Ectodermal cell (in vitro differentiated cells): ENCODE data around the gene OOSP3.

ENCODE experiments used
- H3K27ac ChIP-seq: 2 replicates; pipeline ENCODE4 v1.7.0; 2013; ENCODE audit warnings: mild to moderate bottlenecking, low read depth, low read length; ENCODE audit not compliant: insufficient read depth, poor library complexity, severe bottlenecking
- H3K27me3 ChIP-seq: 2 replicates; pipeline ENCODE4 v1.7.0; 2013; ENCODE audit warnings: mild to moderate bottlenecking, low read length; ENCODE audit not compliant: insufficient read depth, control insufficient read depth, poor library complexity, severe bottlenecking
- H3K36me3 ChIP-seq: one replicate; pipeline ENCODE4 v1.7.0; 2013; ENCODE audit warnings: low read length; ENCODE audit not compliant: control insufficient read depth, insufficient read depth
- H3K4me1 ChIP-seq: one replicate; pipeline ENCODE4 v1.7.0; 2013; ENCODE audit warnings: low read length; ENCODE audit not compliant: control insufficient read depth, insufficient read depth
- H3K4me3 ChIP-seq: 2 replicates; pipeline ENCODE4 v1.7.0; 2013; ENCODE audit warnings: low read depth, low read length, control low read depth; ENCODE audit not compliant: insufficient read depth
- H3K9me3 ChIP-seq: 2 replicates; pipeline ENCODE4 v1.7.0; 2013; ENCODE audit warnings: mild to moderate bottlenecking, low read length, moderate library complexity; ENCODE audit not compliant: control insufficient read depth
- WGBS, 2 experiments: methylation state at CpG; one replicate each; pipeline ENCODE4 v1.1.7; 2013; ENCODE audit warnings: missing lambda C conversion rate in 2 of 2; 5-methylcytosine and 5-hydroxymethylcytosine counted together

Gene OOSP3

GRCh38 chr11:59939482-59939881 is 60.9 kb downstream of the OOSP3 start:
- H3K27ac ChIP-seq: no peak overlapping the region
- H3K9me3 ChIP-seq: no peaks in the 10 kb centered on the region
- H3K4me3 ChIP-seq: no peak overlapping the region
- no peaks in the 10 kb centered on the region for H3K36me3 ChIP-seq
- H3K27me3 ChIP-seq: no peaks in the 10 kb centered on the region
- 89 to 91% methylated on average over 2 of the region's 2 CpGs for WGBS, 2 experiments
- H3K4me1 ChIP-seq: no peaks in the 10 kb centered on the region

- WGBS, 2 experiments: 92 to 94% methylated on average over 4 of the region's 4 CpGs
- Histone ChIP-seq H3K9me3 (no peaks in the 10 kb centered on the region), H3K4me1 (no peaks in the 10 kb centered on the region), H3K36me3 (no peaks in the 10 kb centered on the region), H3K4me3 (no peak overlapping the region), H3K27me3 (no peaks in the 10 kb centered on the region), H3K27ac (no peak overlapping the region)
Measured at GRCh38 chr11:59941091-59941490, 62.5 kb downstream of the OOSP3 start.

DNA sequence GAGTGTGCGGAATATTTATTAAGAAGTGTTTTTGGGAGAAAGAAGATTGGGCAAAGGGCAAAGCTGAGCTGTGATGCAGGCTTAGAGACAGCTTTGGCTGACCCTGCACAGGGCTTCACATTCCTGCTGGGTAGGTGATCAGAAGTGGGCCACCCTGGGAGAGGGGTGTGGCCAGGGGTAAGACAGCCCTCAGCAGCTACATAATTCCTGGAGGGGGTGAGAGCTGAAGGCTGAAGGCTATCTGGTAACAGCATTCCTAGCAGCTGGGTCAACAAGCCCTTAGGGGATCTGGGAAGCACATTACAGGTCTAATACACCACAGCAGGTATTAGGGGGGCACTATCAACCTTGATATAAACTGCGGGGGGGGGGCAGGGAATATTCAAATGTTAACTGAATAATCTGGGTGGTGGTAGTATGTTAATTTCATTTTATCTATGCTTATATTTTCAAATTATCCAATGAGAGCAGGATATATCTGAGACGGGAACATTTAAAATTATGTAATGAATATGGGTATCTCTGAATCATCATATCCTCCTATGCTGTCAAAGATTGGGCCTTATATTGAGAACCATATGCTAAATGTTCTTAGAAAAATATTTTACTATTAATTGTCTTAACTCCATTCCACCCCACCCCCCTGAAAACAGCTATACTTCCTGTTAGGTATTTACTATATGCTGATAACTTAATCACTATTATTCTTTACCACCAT is 65.6 kb downstream of the OOSP3 start:
- 81 to 97% methylated on average over 1 to 2 of the region's 3 CpGs for WGBS, 2 experiments
- H3K9me3 ChIP-seq: no peaks in the 10 kb centered on the region

DNA sequence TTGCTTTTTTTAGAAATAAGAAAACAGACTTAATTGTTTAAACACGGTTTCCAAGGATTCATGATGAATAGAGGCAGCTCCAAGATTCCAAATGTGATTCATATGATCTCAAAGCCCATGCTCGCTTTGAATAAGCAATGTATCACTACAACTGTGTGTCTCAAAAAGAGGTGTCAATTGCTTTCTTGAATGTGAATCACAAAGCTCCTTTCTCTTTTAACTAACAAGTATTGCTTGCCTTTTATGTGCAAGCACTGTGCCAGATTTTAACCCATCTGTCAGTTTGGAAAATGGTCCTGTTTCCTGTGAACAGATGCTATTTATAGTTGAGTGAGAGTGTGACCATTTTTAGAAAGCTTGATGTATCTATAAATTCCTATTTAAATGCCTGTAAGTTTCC is 66.1 kb downstream of the OOSP3 start:
- Histone ChIP-seq H3K36me3 (no peaks in the 10 kb centered on the region), H3K4me1 (no peaks in the 10 kb centered on the region), H3K27ac (no peak overlapping the region), H3K9me3 (no peaks in the 10 kb centered on the region), H3K27me3 (no peaks in the 10 kb centered on the region), H3K4me3 (no peak overlapping the region)
- WGBS, 2 experiments: 81 to 82% methylated on average over 2 of the region's 2 CpGs

More for the DNA sequence above, 65.6 kb downstream of the OOSP3 start:
- Histone ChIP-seq H3K27me3 (no peaks in the 10 kb centered on the region), H3K4me3 (no peak overlapping the region), H3K36me3 (no peaks in the 10 kb centered on the region), H3K4me1 (no peaks in the 10 kb centered on the region), H3K27ac (no peak overlapping the region)
